Stimulated activated CD8-positive, alpha-beta memory T cell treated with anti-CD3 and anti-CD28 coated beads, Interleukin-4, amount 100 ng/mL, for 24 hours (primary cell): Measurements from ENCODE around the gene VPS37D.
"Not testable (repeated sequence)": the region's sequence is repeated elsewhere in the genome, so short reads cannot be mapped to it uniquely, and the experiment has no call there.

Source experiments
- DNase-seq: peaks from one replicate; pipeline ENCODE4 v3.0.0-alpha.2; 2020; ENCODE audit warnings: low read depth

Gene VPS37D

DNA sequence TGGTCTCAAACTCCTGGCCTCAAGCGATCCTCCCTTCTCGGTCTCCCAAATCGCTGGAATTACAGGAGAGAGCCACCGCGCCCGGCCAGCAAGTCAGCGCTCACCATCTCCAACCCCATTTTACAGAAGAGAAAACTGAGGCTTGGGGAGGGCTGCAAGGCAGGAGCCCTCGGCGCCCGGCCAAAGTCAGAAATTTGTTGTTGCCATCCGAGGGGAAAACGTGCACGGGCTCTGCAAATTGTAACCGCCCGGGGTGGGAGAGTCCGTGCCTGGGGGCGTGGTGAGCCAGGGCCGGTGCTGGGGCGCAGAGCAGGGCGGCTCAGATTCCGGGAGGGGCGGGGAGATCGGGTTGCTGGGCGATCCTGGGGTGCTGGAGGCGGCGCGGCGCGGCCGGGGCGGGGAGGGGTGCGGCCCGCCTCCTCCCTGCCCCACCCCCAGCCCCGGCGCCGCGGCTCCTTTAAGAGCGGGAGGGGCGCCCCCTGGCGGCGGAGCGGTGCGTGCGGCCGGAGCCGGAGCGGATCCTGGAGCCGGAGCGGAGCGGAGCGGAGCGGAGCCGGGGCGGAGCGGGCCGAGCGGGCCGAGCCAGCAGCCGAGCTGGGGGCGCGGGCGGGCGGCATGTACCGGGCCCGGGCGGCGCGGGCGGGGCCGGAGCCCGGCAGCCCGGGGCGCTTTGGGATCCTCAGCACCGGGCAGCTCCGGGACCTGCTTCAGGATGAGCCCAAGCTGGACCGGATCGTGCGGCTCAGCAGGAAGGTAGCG, at the start of gene VPS37D:
TSS of gene VPS37D (plus strand) at position 488 of the 759 bp plus-strand sequence. CDS start at position 616, 128 bp downstream.
- DNase-seq, result peak; percentile 88

GRCh38 chr7:73618538-73618937, 49.1 kb upstream of the VPS37D start:
- no peak for DNase-seq

GRCh38 chr7:73619394-73619793, 48.2 kb upstream of the VPS37D start:
- DNase-seq, result not testable (repeated sequence)

DNA sequence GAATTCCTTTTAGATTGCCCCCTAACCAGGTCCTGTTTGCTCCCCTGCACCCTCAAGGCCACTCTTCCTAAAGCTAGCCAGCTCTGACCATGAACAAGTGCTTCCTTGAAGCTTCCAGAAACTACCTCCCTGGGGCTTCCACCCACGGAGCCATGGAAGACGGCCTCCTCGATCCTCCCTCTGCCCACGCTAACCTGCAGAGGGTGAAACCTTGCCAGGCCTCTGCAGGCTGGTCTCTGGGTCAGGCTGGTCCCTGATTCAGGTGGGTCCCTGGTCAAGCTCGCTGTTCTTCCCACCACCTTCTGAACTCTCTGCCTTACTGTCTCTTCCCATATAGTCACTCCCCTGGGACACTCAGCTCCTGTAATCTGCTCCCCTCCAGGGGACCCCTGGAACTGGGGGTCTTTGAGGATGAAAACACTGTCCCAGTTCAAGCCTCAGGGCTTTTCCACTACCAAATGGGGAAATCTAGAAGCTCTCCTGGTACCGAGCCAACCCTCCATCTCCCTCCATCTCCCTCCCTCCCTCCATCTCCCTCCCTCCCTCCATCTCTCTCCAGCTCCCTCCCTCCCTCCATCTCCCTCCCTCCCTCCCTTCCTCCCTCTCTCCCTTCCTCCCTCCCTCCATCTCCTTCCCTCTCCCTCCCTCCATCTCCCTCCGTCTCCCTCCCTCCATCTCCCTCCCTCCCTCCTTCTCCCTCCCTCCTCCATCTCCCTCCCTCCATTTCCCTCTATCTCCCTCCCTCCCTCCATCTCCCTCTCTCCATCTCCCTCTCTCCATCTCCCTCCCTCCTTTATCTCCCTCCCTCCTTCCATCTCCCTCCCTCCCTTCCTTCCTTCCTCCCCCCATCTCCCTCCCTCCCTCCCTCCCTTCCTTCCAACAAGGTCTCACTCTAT, 46.2 kb upstream of the VPS37D start:
- DNase-seq, result no peak

GRCh38 chr7:73622527-73622908, 45.1 kb upstream of the VPS37D start:
- DNase-seq, result no peak

GRCh38 chr7:73622909-73623797, 44.5 kb upstream of the VPS37D start:
- DNase-seq, result no peak

- DNase-seq, result peak; percentile 49
Observed at GRCh38 chr7:73623798-73624668, 43.6 kb upstream of the VPS37D start, which contains the start of gene MLXIPL. Gene MLXIPL, minus strand, starts transcription at chr7:73624522. Its CDS starts 30 bp downstream, at chr7:73624492.

GRCh38 chr7:73624669-73625001, 43.0 kb upstream of the VPS37D start:
- DNase-seq, result no peak

GRCh38 chr7:73625276-73625675, 42.4 kb upstream of the VPS37D start:
- no peak for DNase-seq

DNA sequence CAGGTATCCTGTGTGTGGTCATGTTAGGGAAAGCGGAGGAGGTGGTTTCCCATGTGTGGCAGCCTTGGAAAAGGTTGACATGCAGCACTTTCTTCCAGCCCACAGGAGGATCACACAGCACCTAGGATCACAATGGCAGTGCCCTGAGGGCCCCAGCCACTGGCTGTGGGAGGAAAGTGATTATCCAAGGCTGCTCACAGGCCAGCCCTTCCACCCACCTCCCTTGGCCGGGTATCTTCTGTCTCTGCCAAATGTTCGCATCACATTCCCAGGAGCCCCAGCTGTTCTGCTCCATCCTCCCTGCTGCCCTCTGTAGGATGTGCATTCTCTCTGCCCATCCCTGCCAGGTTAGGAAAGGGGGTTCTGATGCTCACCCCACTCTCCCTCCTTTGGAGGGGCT, 40.8 kb upstream of the VPS37D start:
- no peak for DNase-seq

GRCh38 chr7:73628504-73628903, 39.1 kb upstream of the VPS37D start:
- DNase-seq, result no peak

- DNase-seq, result no peak
Observed at GRCh38 chr7:73631558-73631957, 36.1 kb upstream of the VPS37D start.

GRCh38 chr7:73633323-73633722, 34.3 kb upstream of the VPS37D start:
- no peak for DNase-seq

GRCh38 chr7:73633844-73634243, 33.8 kb upstream of the VPS37D start:
- DNase-seq, result no peak

- no peak for DNase-seq
Observed at GRCh38 chr7:73635428-73636200, 32.0 kb upstream of the VPS37D start.

- DNase-seq, result no peak
Observed at GRCh38 chr7:73638911-73639310, 28.7 kb upstream of the VPS37D start.

DNA sequence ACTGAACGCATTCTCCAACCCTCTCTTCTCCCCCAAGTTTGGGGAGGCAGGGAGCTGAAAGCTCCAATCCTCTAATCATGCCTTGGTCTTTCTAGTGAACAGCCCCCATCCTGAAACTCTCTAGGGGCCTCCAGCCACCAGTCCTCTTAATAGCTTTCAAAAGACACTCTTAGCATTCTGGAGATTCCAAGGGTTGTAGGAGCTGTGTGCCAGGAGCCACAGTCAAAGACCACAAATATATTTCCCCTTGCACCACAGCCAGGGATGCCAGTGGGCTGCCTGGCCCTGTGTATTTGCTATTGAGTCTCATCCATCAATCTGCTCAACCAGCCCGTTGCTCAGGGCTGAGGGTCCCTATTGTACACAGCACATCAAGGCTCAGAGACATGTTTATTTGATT, 24.8 kb upstream of the VPS37D start:
- DNase-seq, result no peak

DNA sequence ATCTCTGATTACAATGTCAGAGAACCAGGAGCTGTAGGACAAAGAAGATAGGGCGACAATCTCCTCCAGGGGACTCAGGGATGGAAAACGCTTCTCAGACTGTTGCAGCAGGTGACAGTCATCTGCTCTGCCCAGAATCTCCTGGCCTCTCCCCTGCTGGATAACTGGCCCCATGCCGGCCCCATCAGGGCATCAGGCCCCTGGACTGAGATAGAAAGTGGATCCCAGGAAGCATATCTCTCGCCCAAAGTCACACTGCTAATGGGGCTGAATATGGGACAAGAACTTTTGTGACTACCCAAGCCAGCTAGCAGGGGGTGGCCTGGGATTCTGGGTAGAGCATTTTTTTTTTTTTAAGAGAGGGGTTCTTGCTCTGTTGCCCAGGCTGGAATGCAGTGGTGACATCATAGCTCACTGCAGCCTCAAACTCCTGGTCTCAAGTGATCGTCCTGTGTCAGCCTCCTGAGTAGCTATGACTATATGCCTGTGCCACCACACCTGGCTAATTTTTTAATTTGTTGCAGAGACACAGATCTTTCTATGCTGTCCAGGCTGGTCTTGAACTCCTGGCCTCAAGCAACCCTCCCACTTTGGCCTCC, 22.8 kb upstream of the VPS37D start:
- DNase-seq, result no peak

DNA sequence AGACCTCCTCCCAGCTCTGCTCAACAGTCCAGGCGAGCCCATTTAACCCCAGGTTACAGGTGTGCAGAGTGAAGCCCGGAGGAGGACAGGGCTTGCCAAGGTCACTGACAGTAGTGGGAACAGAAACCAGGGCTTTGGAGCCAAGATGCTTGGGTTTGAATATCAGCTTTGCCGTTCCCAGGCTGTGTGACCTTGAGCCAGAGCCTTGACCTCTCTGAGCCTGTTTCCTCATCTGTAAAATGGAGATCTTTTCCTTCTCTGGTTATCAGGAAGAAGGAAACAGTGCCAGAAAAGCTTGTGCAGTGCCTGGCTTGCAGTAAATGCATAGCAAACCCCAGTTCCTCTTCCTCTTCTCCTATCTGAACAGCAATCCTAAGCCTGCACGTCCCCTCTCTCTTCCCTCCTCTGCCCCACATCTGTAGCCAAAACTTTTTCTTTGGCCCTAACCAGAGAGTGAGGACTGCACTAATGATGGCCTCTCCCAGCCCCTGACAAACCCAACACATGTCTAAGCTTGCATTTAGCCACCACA, 21.9 kb upstream of the VPS37D start:
- no peak for DNase-seq
